ENCODE results near the gene APOA4. TPM values are rescaled to one million over a fixed set of nuclear protein-coding genes. Genes with fewer than 3 reads are reported as not detected.

The APOA4 gene
- total and polyA plus RNA-seq, 2 of the 13 experiments (the other 11 are each of a cell fraction or from before 2014, with no cell fraction given) = 3.8 to 7.2 TPM

- no peak for TF ChIP-seq EEA1 (CRISPR knock-in tag; IDR thresholded peaks at IDR 0.05; ENCODE audit: borderline replicate concordance)
- no peak for TF ChIP-seq NFATC3 (CRISPR knock-in tag; IDR thresholded peaks at IDR 0.05)
- TF ChIP-seq ZNF326 (CRISPR knock-in tag; IDR thresholded peaks at IDR 0.05; ENCODE audit: borderline replicate concordance) = no peak
- TF ChIP-seq SRY (CRISPR knock-in tag; IDR thresholded peaks at IDR 0.05) = no peak; the same call in 1 of the 2 replicates
- no peak for TF ChIP-seq EED (CRISPR knock-in tag; IDR thresholded peaks at IDR 0.05)
- no peak for TF ChIP-seq MXD3 (CRISPR knock-in tag; IDR thresholded peaks at IDR 0.05)
- peak; percentile 91; the same call in 1 of the 2 replicates for TF ChIP-seq CBFB (CRISPR knock-in tag; IDR thresholded peaks at IDR 0.05)
- TF ChIP-seq PRDM10 (CRISPR knock-in tag; IDR thresholded peaks at IDR 0.05; ENCODE audit: low read depth) = no peak
- TF ChIP-seq ZNF33A (CRISPR knock-in tag; IDR thresholded peaks at IDR 0.05; ENCODE audit: borderline replicate concordance) = no peak
- TF ChIP-seq ZNF773 (CRISPR knock-in tag; IDR thresholded peaks at IDR 0.05; ENCODE audit: borderline replicate concordance) = no peak
- 0 out of 2 replicates have a peak, but pooled peaks have one; percentile 45 for TF ChIP-seq SAFB2 (CRISPR knock-in tag; IDR thresholded peaks at IDR 0.05; ENCODE audit: borderline replicate concordance, low read depth)
- TF ChIP-seq ZNF552 (CRISPR knock-in tag; IDR thresholded peaks at IDR 0.05; ENCODE audit: borderline replicate concordance) = no peak
- TF ChIP-seq ZNF441 (CRISPR knock-in tag; IDR thresholded peaks at IDR 0.05; ENCODE audit: borderline replicate concordance) = peak; percentile 40; the same call in 1 of the 2 replicates
- no peak for TF ChIP-seq MAFG (CRISPR knock-in tag; IDR thresholded peaks at IDR 0.05)
- TF ChIP-seq ZSCAN25 (CRISPR knock-in tag; IDR thresholded peaks at IDR 0.05) = peak; percentile 98
- peak; percentile 93 for TF ChIP-seq PPARG (CRISPR knock-in tag; conservative IDR thresholded peaks at IDR 0.05)
- TF ChIP-seq ZSCAN30 (CRISPR knock-in tag; IDR thresholded peaks at IDR 0.05) = peak; percentile 58; the same call in 1 of the 2 replicates
- TF ChIP-seq IKZF1 (IDR thresholded peaks at IDR 0.05) = no peak
- peak; percentile 76 for TF ChIP-seq XRCC5 (optimal IDR thresholded peaks at IDR 0.05; ENCODE audit: low read length)
- TF ChIP-seq EHMT2 (IDR thresholded peaks at IDR 0.05; ENCODE audit: borderline replicate concordance, low read depth, low read length) = no peak
- no peak for TF ChIP-seq TBP (CRISPR knock-in tag; IDR thresholded peaks at IDR 0.05)
- no peak for TF ChIP-seq ZNF713 (CRISPR knock-in tag; IDR thresholded peaks at IDR 0.05)
- TF ChIP-seq, protein P1, sequence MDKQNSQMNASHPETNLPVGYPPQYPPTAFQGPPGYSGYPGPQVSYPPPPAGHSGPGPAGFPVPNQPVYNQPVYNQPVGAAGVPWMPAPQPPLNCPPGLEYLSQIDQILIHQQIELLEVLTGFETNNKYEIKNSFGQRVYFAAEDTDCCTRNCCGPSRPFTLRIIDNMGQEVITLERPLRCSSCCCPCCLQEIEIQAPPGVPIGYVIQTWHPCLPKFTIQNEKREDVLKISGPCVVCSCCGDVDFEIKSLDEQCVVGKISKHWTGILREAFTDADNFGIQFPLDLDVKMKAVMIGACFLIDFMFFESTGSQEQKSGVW (CRISPR knock-in tag; IDR thresholded peaks at IDR 0.05; ENCODE audit: borderline replicate concordance) = no peak
- TF ChIP-seq YEATS4 (CRISPR knock-in tag; IDR thresholded peaks at IDR 0.05; ENCODE audit: borderline replicate concordance) = peak; percentile 18; the same call in 1 of the 2 replicates
Observed at GRCh38 chr11:116828632-116829524, 5.8 kb upstream of the APOA4 start (continued).

Data from HepG2 (cell line).